Mucosa of descending colon (tissue), 3 donors: ENCODE measurements around the gene RGMB. TPM values are rescaled to one million over a fixed set of nuclear protein-coding genes. Genes with fewer than 3 reads are reported as not detected.

Source experiments
- ATAC-seq: fragments of 200-7000 bp; cut with Tn5 transposase; one replicate; pipeline ENCODE4 v1.9.1; 2020; ENCODE audit warnings: mild to moderate bottlenecking, moderate library complexity
- DNase-seq, 3 donors: peaks; one replicate each; pipeline ENCODE4 v3.0.0-alpha.2; 2020
- H3K36me3 ChIP-seq: fragments of 200-600 bp; one replicate; pipeline ENCODE4 v1.8.0; 2021; ENCODE audit warnings: low read depth, mild to moderate bottlenecking
- H3K4me1 ChIP-seq: fragments of 200-600 bp; one replicate; pipeline ENCODE4 v1.8.0; 2021; ENCODE audit warnings: low read depth, mild to moderate bottlenecking
- H3K4me3 ChIP-seq: fragments of 200-600 bp; one replicate; pipeline ENCODE4 v1.8.0; 2021; ENCODE audit warnings: mild to moderate bottlenecking
- H3K9me3 ChIP-seq: fragments of 200-600 bp; one replicate; pipeline ENCODE4 v1.8.0; 2021; ENCODE audit warnings: mild to moderate bottlenecking
- CTCF ChIP-seq: fragments of 200-600 bp; IDR thresholded peaks from one replicate; pipeline ENCODE4 v1.8.0; 2022; ENCODE audit warnings: antibody characterized with exemption, mild to moderate bottlenecking
- intact Hi-C, 2 donors: fragments of 100-400 bp; cut with DNase I in 1 of 2; cut with micrococcal nuclease in 1 of 2; formaldehyde crosslinking; loops; one replicate each; pipeline versions ENCODE4 v1.11.0 to v1.11.1; 2022; cut with DNase I, micrococcal nuclease
- total RNA-seq, 3 donors: library from RNA; stranded (reverse); fragmentation: NEBNext Ultra II Directional in 2 of 3; extraction: Animal tissue kit (Norgen Biotek cat#: 25700) in 2 of 3; gene quantifications; one replicate each; pipeline versions ENCODE4 v1.2.1 to v1.2.4, GENCODE V29; 2021 to 2023
- donor health status: DM: no; HTN: no; CAD: no; lungs with moderate emphysema.
- donor health status: DM: no; HTN: no; CAD: no.
- donor health status: DM: no; HTN: yes; CAD: no.

Gene RGMB
- total RNA-seq, 3 donors from 2014 or later: 38.2 to 76.6 (median 60.7) TPM

- H3K36me3 ChIP-seq: no peaks in the 10 kb centered on the region
- intact Hi-C loops: no loop called here
- DNase-seq: no peak
- no peaks in the 10 kb centered on the region for H3K4me1 ChIP-seq
- ATAC-seq: no peak
- H3K4me3 ChIP-seq: no peak overlapping the region
- peaks cover 25% of the 10 kb centered on the region for H3K9me3 ChIP-seq
- no peak for TF ChIP-seq CTCF
These were observed 31.6 kb downstream of the RGMB start for GRCh38 chr5:98805070-98805469.

GRCh38 chr5:98807806-98808205, 34.3 kb downstream of the RGMB start:
- ATAC-seq (no peak), DNase-seq (no peak)
- H3K9me3 ChIP-seq: peaks cover 25% of the 10 kb centered on the region
- no peaks in the 10 kb centered on the region for H3K4me1 ChIP-seq
- intact Hi-C loops: no loop called here
- H3K4me3 ChIP-seq: no peak overlapping the region
- TF ChIP-seq CTCF: no peak
- no peaks in the 10 kb centered on the region for H3K36me3 ChIP-seq

- TF ChIP-seq CTCF: no peak
- Histone ChIP-seq H3K4me1 (no peaks in the 10 kb centered on the region), H3K36me3 (no peaks in the 10 kb centered on the region), H3K9me3 (peaks cover 23% of the 10 kb centered on the region), H3K4me3 (no peak overlapping the region)
- no peak for DNase-seq
- intact Hi-C loops: no loop called here
- no peak for ATAC-seq
These were observed 36.7 kb downstream of the RGMB start for GRCh38 chr5:98810206-98810605.

GRCh38 chr5:98813755-98814154, 40.3 kb downstream of the RGMB start:
- no peak overlapping the region for H3K4me3 ChIP-seq
- H3K4me1 ChIP-seq: no peaks in the 10 kb centered on the region
- no peak for ATAC-seq
- intact Hi-C loops: no loop called here
- TF ChIP-seq CTCF: no peak
- no peak for DNase-seq
- no peaks in the 10 kb centered on the region for H3K36me3 ChIP-seq
- no peaks in the 10 kb centered on the region for H3K9me3 ChIP-seq

GRCh38 chr5:98816582-98817222, 43.2 kb downstream of the RGMB start:
- no peaks in the 10 kb centered on the region for H3K4me1 ChIP-seq
- no peaks in the 10 kb centered on the region for H3K36me3 ChIP-seq
- DNase-seq (peak; percentile 42 to 86 (median 57)), ATAC-seq (peak; percentile 86)
- intact Hi-C loops: no loop called here
- no peak for TF ChIP-seq CTCF
- peaks cover 6% of the 10 kb centered on the region for H3K9me3 ChIP-seq
- no peak overlapping the region for H3K4me3 ChIP-seq
